ENCODE data around the gene FRY. TPM values are rescaled to one million over a fixed set of nuclear protein-coding genes. Genes with fewer than 3 reads are reported as not detected.

Gene FRY
- total and polyA plus RNA-seq, 11 donors = 21.6 to 237 (median 165) TPM

DNA sequence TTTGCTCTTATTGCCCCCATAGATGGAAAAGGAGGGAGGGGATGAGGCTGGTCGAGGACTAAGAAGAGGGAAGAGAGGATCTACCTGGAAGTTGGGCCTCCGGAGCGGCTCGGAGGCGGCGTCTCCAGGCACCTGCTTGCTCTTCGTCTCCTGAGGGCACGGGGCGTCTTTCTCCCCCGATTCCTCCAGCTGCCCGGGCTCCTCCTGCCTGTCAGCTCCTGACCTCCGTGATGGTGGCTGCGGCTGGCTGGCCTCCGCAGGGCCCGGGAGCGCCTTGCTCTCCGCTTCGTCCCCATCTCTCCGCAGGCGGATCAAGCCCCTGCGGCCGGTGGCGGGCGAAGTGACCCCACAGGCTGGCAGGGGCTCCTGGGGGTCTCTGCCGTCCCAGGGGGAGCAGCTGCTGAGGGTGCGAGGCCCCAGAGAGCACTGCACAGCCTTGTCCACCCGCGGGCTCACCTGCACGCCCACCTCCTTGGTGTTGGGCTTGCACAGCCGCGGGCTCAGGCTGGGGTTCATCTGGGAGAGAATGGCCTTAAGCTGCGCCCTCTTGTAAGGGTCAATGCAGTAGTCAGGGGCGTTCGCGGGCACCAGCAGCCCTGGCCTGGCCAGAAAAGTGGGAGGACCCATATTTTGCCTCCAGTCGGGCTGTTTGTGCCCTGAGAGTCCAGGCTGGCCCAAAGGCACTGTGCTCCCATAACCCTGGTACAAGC lies 279.8 kb downstream of the FRY start:
- Histone ChIP-seq H3K9me3 (no peaks in the 10 kb centered on the region), H3K4me3 (no peak overlapping the region), H3K27ac (no peak overlapping the region), H3K4me1 (peaks cover 0 to 22% (median 7%) of the 10 kb centered on the region in 12 donors), H3K36me3 (no peaks in the 10 kb centered on the region), H3K27me3 (no peaks in the 10 kb centered on the region)
- 89 to 92% (median 91%) methylated on average over 30 to 36 of the region's 36 CpGs for WGBS, 4 donors
- intact Hi-C loops (cut with DNase I) = loop anchor here (2.0 to 10.0 kb wide), 12 partner anchors 64 to 487 kb away; no protein-coding TSS in a partner anchor
- no peak for TF ChIP-seq POLR2A (IDR thresholded peaks at IDR 0.05)
- TF ChIP-seq, protein P1, sequence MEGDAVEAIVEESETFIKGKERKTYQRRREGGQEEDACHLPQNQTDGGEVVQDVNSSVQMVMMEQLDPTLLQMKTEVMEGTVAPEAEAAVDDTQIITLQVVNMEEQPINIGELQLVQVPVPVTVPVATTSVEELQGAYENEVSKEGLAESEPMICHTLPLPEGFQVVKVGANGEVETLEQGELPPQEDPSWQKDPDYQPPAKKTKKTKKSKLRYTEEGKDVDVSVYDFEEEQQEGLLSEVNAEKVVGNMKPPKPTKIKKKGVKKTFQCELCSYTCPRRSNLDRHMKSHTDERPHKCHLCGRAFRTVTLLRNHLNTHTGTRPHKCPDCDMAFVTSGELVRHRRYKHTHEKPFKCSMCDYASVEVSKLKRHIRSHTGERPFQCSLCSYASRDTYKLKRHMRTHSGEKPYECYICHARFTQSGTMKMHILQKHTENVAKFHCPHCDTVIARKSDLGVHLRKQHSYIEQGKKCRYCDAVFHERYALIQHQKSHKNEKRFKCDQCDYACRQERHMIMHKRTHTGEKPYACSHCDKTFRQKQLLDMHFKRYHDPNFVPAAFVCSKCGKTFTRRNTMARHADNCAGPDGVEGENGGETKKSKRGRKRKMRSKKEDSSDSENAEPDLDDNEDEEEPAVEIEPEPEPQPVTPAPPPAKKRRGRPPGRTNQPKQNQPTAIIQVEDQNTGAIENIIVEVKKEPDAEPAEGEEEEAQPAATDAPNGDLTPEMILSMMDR (IDR thresholded peaks at IDR 0.05) = no peak
- DNase-seq (peak in 2 of 5 donors; percentile 20 to 64), ATAC-seq (no peak)

DNA sequence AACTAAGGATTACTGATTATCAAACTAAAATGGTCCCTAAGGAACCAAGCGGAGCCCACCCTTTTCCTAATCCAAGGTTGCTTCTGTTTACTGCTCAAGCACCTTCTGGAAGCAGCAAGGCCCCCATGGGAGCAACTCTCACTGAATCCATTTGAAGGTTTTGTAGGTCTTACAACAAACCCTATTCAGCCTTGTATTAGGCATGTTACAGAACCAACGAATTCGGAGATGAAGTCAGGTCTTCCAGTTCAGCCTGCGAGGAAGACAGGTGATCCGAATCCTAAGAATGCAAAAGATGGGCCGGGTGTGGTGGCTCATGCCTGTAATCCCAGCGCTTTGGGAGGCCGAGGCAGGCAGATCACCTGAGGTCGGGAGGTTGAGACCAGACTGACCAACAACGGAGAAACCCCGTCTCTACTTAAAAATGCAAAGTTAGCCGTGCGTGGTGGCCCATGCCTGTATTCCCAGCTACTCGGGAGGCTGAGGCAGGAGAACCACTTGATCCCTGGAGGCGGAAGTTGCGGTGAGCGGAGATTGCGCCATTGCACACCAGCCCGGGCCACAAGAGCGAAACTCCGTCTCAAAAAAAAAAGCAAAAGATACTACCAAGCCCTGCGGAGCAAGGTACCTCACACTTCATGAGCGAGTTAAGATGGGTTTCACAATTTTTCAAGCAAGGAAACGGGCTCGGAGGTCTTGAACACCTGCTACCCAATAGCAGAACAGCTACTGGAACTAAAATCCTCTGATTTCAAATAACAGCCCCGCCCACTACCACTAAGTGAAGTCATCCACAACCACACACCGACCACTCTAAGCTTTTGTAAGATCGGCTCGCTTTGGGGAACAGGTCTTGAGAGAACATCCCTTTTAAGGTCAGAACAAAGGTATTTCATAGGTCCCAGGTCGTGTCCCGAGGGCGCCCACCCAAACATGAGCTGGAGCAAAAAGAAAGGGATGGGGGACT lies 283.0 kb downstream of the FRY start:
- TF ChIP-seq POLR2A (IDR thresholded peaks at IDR 0.05) = no peak
- TF ChIP-seq, protein P1 (IDR thresholded peaks at IDR 0.05) = no peak
- no peaks in the 10 kb centered on the region for H3K9me3 ChIP-seq
- H3K36me3 ChIP-seq = no peaks in the 10 kb centered on the region
- no peaks in the 10 kb centered on the region for H3K27me3 ChIP-seq
- peak overlapping the region; percentile 74 to 99 (median 92) for H3K27ac ChIP-seq
- peaks cover 0 to 34% (median 6%) of the 10 kb centered on the region in 12 donors for H3K4me1 ChIP-seq
- peak overlapping the region; percentile 43 to 91 (median 79) for H3K4me3 ChIP-seq
- intact Hi-C loops (cut with DNase I) = loop anchor here in 9 of 10 donors (5.0 to 10.0 kb wide), 10 partner anchors 67 to 490 kb away; partner anchors contain the start of gene N4BP2L2 (in 1 of the 9)
- DNase-seq (peak; percentile 41 to 81 (median 59)), ATAC-seq (peak; percentile 25 to 45 (median 41))
- 74 to 79% (median 76%) methylated on average over 32 of the region's 32 CpGs for WGBS, 4 donors

DNA sequence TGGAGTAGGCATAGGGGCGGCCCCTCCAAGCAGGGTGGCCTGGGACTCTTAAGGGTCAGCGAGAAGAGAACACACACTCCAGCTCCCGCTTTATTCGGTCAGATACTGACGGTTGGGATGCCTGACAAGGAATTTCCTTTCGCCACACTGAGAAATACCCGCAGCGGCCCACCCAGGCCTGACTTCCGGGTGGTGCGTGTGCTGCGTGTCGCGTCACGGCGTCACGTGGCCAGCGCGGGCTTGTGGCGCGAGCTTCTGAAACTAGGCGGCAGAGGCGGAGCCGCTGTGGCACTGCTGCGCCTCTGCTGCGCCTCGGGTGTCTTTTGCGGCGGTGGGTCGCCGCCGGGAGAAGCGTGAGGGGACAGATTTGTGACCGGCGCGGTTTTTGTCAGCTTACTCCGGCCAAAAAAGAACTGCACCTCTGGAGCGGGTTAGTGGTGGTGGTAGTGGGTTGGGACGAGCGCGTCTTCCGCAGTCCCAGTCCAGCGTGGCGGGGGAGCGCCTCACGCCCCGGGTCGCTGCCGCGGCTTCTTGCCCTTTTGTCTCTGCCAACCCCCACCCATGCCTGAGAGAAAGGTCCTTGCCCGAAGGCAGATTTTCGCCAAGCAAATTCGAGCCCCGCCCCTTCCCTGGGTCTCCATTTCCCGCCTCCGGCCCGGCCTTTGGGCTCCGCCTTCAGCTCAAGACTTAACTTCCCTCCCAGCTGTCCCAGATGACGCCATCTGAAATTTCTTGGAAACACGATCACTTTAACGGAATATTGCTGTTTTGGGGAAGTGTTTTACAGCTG lies 283.9 kb downstream of the FRY start, which contains the start of the genes BRCA2 and ZAR1L:
Gene BRCA2 (plus strand): TSS at position 271 of the 790 bp plus-strand sequence. CDS start 953 bp downstream, outside the sequence.
Gene ZAR1L (minus strand): TSS at position 126 of the 790 bp plus-strand sequence. CDS start 3,438 bp downstream, outside the sequence.
- Histone ChIP-seq H3K4me3 (peak within 1 kb of the TSS; percentile 43 to 91 (median 79)), H3K27me3 (no peaks in the 10 kb centered on the region), H3K27ac (peak within 1 kb of the TSS; percentile 74 to 99 (median 92)), H3K4me1 (peaks cover 0 to 29% (median 5%) of the 10 kb centered on the region in 12 donors), H3K9me3 (no peaks in the 10 kb centered on the region), H3K36me3 (no peaks in the 10 kb centered on the region)
- 0 to 1% (median 1%) methylated on average over 43 to 60 of the region's 60 CpGs for WGBS, 4 donors
- DNase-seq (peak; percentile 90 to 94 (median 91)), ATAC-seq (peak; percentile 92 to 98 (median 98))
- TF ChIP-seq POLR2A (IDR thresholded peaks at IDR 0.05) = peak in 1 of 2 donors; percentile 77
- TF ChIP-seq, protein P1 (IDR thresholded peaks at IDR 0.05) = peak in 3 of 12 donors; percentile 13 to 18 (median 14)
- intact Hi-C loops (cut with DNase I) = loop anchor here in 4 of 10 donors (5.0 to 10.0 kb wide), 4 partner anchors 222 to 491 kb away; partner anchors contain the start of gene N4BP2L2 (in 1 of the 4)

Data from heart left ventricle (tissue), 16 donors.